GM21825 (cell line): ENCODE results near the gene RAB11FIP3.
"Not testable (repeated sequence)": the region's sequence is repeated elsewhere in the genome, so short reads cannot be mapped to it uniquely, and the experiment has no call there.

ENCODE experiments used
- ATAC-seq: cut with Tn5 transposase; IDR thresholded peaks from one replicate; pipeline ENCODE4 v1.9.1; 2021; ENCODE audit warnings: mild to moderate bottlenecking, moderate library complexity; ENCODE audit not compliant: unreplicated experiment

The RAB11FIP3 gene, protein sequence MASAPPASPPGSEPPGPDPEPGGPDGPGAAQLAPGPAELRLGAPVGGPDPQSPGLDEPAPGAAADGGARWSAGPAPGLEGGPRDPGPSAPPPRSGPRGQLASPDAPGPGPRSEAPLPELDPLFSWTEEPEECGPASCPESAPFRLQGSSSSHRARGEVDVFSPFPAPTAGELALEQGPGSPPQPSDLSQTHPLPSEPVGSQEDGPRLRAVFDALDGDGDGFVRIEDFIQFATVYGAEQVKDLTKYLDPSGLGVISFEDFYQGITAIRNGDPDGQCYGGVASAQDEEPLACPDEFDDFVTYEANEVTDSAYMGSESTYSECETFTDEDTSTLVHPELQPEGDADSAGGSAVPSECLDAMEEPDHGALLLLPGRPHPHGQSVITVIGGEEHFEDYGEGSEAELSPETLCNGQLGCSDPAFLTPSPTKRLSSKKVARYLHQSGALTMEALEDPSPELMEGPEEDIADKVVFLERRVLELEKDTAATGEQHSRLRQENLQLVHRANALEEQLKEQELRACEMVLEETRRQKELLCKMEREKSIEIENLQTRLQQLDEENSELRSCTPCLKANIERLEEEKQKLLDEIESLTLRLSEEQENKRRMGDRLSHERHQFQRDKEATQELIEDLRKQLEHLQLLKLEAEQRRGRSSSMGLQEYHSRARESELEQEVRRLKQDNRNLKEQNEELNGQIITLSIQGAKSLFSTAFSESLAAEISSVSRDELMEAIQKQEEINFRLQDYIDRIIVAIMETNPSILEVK

DNA sequence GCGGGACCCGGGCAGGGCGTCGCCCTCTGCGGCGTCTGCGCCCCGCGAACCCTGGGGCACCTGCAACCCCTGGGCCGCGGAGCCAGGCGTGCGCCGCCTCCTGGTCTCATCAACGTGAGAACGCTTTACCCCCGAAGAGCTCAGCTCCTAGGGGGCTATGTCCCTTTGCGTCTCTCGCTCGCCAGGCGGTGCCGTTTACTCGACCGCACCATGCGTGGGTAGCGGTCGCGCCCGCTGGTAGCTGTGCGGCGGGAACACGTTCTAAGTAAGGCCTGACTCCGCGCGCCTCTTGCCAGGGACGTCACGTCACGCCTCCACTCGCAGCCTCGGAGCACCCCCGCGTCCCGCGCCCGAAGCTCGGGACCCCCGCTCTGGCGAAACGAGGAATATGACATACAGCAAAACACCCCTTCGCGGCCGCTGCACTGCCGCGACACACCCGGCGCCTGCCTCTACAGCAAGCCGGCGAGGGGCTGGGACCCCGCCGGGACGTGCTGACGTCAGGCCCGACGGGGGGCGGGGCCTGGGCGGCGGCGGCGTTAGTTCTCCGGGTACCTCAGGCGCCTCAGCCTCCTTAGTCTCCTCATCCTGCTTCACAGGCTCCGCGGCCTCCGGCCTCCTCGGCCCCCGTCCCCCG is at the start of gene RAB11FIP3:
Gene RAB11FIP3 (plus strand): TSS at position 568 of the 637 bp plus-strand sequence. CDS start 358 bp downstream, outside the sequence.
- peak; percentile 93 for ATAC-seq

DNA sequence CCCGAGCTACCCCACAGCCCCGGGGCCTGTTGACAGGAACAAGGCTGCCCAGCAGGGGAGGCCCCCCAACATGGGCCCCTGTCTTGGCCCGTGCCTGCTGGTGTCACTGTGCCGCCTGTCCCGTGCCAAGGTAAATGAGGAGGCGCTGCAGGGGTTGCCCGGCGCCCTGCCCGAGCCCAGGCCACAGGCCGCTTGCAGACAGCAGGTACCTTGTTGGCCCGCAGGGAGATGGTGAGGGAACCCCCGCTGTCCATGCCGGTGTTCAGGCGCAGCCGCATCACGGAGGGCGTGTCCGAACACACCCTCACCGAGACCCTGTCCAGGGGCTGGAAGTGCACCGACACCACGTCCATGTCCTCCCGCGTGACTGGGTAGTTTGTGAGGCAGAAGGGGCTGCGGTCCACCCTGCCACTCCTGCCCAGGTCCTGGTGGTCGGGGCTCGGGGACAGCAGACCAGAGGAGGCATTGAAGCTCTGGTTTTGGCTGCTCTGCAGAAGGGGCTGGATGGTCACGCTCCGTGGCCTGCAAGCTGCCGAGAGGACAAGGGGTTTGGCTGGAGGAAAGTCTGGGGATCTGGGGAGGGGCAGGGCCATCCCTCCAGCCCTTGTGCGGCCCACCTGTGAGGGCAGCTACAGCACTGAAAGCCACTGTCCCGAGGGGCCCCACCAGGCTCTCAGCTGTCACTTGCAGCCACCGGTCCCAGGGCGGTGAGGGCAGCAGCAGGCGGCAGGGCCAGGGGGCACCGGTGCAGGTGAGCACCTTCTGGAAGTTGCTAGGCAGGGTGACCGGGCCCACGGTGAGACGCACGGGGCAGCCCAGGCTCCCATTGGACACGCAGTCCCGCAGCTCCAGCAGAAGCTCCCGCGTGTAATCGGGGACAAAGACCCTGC is 49.3 kb upstream of the RAB11FIP3 start:
- ATAC-seq, result no peak

DNA sequence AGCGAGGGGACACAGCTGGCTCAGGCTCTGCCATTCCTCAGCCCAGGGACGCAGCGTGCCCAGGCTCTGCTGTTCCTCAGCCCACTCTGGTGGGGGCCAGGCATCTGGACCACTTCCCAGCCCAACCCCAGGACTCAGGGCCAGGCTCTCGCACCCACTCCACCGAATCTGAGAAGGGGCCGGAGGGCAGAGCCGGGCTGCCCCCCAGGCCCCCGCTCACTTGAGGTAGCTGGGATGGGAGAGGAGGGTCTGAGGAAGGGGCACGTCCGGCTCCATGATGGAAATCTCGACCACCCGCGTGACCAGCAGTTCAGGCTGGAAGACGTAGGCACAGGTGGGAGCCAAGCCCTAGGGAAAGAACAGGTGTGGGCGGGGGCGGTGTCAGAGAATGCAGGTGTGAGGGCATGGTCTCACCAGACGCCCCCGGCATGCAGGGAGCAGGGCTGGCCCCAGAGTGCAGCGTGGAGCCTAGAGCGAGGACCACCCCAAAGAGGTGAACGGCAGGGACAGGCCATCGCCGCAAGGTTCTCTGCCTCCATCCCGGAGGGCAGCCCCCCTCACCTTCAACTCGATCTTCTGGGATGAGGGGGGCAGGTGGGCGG is 48.5 kb upstream of the RAB11FIP3 start:
- no peak for ATAC-seq

DNA sequence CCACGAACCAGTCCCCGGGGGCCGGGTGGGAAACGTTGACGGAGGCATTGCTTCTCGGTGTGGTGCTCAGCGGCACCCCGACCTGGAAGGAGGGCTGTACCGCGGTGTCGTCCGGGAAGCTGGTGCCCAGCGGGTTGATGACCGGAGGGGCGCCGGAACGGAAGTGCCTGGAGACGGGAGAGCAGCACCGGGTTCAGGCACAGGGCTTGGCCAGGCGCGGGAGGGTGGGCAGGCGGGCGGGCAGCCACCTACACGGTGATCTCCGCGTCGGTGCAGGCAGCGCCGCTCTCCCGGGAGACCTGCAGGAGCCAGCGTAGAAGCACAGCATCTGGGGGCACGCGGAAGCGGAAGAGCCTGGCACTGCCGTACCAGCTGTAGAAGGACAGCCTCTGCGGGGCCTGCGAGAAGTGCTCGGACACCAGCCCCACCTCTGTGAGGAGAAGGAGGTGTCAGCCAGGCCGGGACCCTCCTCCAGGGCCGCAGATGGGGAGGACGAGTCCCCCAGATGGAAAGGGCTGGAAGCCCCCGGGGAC is 48.0 kb upstream of the RAB11FIP3 start:
- no peak for ATAC-seq

DNA sequence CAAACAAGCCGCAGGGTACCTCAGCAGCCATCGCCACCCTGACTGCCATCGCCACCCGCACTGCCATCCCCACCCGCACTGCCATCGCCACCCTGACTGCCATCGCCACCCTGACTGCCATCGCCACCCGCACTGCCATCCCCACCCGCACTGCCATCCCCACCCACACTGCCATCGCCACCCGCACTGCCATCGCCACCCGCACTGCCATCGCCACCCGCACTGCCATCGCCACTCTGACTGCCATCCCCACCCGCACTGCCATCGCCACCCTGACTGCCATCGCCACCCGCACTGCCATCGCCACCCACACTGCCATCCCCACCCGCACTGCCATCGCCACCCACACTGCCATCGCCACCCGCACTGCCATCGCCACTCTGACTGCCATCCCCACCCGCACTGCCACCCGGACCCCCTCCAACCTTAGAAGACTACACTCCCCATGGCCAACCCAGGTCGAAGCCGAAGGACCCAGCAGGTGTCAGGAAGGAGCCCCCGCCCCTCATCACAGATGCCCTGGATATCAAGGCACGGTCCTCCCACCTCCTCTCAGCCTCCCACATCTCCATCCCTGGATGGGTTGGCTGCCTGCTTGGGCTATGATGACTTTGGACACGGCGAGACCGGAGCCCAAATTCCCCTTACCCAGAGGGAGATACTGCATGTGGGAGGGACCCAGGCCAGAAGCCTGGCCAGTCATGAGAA is 47.2 kb upstream of the RAB11FIP3 start:
- ATAC-seq, result not testable (repeated sequence)

DNA sequence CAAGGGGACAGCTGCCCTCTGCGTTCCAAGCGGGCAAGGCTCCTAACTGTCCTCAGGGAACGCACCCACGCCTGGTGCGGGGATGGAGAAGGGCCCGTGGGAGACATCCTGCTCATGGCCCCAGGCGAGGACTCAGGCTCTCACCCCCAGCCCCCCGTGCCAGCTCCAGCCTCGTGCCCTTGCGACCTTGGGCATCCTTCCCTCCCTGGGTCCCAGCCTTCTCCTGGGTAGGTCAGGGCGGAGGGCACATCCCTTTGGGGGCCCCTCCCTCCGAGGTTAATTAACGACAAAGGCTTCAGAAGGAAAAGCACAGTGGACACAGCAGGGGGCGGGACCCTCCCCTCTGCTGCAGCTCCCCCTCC is 46.6 kb upstream of the RAB11FIP3 start:
- ATAC-seq, result no peak

DNA sequence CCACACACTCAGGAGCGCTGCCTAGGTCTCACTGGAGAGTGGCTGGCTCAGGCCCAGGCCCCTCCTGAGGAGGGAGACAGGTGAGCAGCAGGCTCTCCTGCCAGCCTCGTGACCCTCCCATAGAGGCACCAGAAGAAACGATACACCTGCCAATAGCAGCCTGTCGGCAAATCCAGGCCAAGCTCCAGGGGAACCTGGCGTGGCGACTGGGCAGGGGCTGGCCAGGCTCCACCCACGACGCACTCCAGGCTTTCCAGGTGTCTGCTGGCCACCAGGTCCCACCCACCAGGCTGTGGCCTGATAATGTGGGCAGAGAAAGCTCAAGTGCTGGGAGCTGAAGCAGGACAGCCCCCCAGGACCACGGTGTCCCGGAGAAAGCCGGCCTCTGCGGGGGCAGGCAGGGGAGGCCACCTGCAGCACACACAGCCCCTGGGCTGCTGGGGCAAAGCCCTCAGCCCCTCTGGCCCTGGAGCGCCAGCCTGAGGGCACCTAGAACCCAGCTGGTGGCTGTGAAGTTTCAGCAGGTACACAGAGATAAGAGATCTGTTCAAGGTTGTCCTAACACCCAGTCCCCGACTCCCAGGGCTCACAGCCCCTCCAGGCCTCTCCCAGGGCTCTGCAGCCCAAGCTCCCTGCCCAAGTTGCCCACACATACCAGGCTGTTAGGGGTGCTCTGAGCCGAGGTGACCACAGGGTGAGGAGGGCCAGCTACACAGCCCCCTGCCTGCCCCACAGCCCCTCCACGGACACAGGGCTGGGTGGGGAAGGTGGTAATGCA is 46.1 kb upstream of the RAB11FIP3 start:
- ATAC-seq, result no peak

DNA sequence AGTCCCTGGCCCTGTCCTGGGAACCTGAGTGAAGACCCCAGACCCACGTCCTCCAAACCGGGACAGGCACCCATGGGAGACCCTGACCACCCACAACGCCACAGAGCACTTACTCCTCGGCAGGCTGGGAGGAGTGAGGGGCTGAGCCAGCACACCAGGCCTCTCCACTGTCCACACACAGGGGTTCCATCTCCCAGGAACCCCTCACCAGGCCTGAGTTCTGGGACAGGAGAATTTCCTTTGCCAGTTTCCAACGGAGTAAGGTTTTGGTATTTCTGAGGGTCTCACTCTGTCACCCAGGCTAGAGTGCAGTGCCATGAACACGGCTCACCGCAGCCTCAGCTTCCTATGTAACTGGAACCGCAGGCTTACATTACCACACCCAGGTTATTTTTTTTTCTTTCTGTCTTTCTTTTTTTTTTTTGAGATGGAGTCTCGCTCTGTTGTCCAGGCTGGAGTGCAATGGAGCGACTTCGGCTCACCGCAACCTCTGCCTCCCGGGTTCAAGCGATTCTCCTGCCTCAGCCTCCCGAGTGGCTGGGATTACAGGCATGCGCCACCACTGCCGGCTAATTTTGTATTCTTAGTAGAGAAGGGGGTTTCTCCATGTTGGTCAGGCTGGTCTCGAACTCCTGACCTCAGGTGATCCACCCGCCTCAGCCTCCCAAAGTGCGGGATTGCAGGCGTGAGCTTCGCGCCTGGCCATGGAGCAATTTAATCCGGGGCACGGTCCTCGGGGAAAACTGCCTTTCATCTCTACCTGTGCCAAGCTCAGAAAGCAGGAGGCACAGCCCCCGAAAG is 45.3 kb upstream of the RAB11FIP3 start:
- ATAC-seq, result no peak

DNA sequence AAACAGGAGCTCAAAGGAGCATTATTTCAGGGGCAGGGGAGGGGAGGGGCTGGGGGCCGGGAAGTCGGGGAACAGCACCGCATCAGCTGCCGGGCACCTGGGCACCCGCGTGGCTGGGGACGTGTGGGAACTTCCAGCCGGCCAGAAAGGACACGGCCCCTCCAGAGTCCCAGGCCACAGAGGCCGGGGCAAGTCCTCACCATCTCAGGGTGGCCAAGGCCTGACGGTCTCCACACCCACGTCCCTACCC is 44.8 kb upstream of the RAB11FIP3 start:
- peak; percentile 2 for ATAC-seq

DNA sequence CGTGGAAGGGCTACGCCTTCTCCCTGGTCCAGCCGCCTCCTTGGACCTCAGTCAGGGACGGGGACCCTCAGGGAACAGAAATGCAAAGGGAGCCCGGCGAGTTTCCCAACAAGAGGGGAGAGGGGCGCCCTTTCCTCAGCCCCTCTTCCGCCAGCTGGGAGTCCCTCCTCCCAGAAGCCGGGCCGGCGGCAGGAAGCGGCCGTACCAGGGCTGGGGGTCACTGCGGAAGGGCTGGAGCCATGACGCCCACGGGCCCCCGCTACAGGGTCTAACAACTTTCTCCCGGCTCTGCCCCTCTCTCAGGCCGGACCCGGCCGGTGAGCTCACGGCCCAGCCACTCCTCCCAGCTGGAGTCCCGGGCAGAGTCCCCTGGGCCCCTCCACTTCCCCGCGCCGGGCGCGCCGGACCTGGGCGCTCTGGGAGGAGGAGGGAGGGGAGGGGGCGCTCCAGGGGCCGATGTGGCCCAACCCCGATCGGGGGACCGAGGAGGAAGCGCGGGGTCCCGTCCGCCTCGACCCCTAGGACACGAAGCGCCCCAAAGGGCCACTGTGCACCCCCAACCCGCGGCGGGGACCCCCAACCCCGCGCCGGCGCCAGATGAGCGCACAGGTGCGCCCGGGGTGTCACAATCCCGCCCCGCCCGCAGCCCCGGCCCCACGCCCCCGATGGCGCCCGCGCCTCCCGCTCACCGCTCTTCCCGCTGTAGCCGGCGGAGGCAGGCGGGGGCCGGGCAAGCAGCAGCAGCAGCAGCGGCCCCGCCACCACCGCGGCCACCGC is 44.2 kb upstream of the RAB11FIP3 start:
- peak; percentile 17 for ATAC-seq

DNA sequence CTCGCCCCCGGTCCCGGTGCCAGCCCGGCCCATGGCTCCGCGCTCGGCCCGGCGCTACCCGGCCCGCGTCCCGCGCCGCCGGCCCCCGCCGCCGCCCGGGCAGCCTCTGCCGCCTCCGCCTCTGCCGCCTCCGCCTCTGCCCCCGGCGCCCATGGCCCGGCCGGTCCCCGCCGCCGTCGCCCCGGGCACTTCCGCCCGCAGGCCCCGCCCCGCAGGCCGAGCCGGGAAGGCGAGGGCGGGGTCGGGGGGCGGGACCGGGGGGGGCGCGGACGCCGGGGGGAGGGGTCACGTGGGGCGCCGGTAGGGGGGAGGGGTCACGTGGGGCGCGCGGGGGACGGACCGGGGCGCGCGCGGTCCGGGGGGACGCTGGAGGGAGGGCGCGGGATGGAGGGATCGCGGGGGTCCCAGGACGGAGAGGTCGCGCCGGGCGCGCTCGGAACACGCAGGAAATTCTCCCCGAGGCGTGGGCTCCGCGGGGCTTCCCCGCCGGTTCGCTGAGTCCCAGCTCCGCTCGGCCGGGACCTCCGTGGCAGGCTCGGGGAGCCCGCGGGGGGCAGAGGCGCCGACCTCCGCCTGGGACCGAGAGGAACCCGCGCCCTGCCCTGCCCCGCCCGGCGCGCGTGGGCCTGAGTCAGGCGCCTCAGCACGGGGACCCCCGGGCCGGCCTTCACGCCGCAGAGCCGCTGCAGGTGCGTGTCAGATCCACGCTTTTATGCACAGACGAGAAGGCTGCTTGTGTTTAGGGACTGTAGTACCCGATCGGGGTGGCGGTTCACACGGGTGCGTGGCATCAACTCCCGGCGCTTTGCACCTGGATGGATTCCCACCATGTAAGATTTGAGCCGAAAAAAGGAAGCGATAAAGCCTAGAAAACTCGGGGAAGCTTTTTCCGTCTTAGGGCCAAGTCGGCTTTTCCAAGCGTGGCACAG is 43.4 kb upstream of the RAB11FIP3 start, which contains the start of gene PGAP6:
Gene PGAP6 (minus strand): TSS at position 190 of the 929 bp plus-strand sequence. CDS start 157 bp downstream, at position 33.
- ATAC-seq, result peak; percentile 40

DNA sequence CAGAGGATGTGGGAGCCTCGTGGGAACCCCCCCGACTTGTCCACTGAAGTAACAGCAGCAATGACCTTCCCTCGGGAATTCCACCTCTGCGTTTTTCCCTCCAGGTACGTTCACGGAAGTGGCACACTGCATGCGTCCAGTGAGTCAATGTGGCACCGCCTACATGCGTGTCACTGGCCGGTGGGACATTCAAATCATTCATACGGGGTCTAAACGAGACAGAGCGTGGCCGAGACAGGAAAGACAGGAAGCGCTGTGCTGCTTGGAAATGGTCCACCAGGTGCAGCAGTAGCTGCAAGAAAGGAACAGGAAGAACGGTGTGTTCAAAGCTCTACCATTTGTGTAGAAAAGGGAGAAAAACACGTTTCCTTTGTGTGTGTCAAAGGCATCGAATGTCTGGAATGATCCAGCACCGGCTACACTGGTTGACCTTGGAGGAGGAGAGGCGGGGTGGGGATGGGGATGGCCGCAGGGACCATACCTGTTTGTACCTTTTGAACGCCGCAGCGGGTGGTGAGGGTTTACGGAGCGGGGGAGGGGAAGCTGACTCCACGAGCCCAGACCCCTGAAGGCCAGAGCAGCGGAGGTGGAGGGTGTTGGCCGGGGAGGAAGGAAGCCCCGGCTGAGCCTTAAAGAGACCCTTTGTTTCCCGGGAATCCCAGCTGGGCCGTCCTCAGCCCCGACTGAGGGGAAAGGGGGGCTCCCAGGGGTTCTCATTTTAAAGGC is 42.0 kb upstream of the RAB11FIP3 start:
- ATAC-seq, result peak; percentile 38

DNA sequence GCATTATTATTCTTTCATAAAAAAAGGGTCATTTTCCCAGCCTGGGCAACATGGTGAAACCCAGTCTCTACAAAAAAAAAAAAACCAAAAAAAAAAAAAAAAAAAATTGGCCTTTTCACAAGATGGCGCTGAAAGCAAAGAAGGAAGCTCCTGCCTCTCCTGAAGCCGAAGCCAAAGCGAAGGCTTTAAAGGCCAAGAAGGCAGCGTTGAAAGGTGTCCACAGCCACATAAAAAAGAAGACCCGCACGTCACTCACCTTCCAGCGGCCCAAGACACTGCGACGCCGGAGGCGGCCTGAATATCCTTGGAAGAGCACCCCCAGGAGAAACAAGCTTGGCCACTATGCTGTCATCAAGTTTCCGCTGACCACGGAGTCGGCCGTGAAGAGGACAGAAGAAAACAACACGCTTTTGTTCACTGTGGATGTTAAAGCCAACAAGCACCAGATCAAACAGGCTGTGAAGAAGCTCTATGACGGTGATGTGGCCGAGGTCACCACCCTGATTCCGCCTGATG is 38.8 kb upstream of the RAB11FIP3 start:
- ATAC-seq, result no peak

DNA sequence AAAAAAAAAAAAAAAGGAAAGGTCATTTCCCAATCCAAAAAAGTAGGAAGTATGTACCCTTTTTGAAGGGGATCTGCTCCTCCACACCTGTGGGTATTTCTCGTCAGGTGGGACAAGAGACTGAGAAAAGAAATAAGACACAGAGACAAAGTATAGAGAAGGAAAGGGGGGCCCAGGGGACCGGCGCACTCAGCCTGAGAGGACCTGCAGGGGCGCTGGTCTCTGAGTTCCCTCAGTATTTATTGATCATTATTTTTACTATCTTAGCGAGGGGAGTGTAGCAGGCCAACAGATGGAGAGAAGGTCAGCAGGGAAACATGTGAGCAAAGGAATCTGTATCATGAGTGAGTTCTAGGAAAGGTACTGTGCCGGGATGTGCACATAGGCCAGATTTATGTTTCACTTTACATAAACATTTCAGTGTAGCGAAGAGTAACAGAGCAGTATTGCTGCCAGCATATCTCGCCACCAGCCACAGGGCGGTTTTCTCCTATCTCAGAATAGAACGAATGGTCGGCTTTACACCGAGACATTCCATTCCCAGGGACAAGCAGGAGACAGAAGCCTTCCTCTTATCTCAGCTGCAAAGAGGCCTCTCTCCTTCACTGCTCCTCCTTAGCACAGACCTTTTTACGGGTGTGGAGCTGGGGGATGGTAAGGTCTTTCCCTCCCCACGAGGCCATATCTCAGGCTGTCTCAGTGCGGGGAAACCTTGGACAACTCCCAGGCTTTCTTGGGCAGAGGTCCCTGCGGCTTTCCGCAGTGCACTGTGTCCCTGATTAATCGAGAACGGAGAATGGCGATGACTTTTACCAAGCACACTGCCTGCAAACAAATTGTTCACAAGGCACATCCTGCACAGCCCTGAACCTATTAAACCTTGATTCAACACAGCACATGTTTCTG is 37.4 kb upstream of the RAB11FIP3 start:
- not testable (repeated sequence) for ATAC-seq
